A673 (cell line): ENCODE measurements around the gene ERGIC3. TPM values are rescaled to one million over a fixed set of nuclear protein-coding genes. Genes with fewer than 3 reads are reported as not detected.
"Not testable (repeated sequence)": the region's sequence is repeated elsewhere in the genome, so short reads cannot be mapped to it uniquely, and the experiment has no call there.

ENCODE experiments used
- BruUV-seq: library from RNA; stranded (reverse); fragments of 400-500 nt; replicated peaks from 2 replicates; lab custom pipeline; 2021; lab: Mats Ljungman, UMichigan
- CTCF ChIA-PET: fragments of 300-600 bp; sonication (Branson Sonifier 250); formaldehyde crosslinking; loops from one replicate; lab custom pipeline; 2022; ENCODE audit warnings: antibody characterized with exemption; lab: Charles Lee
- POLR2A ChIA-PET: fragments of 300-600 bp; sonication (Branson Sonifier 250); formaldehyde crosslinking; loops from one replicate; lab custom pipeline; 2022; ENCODE audit warnings: antibody characterized with exemption; ENCODE audit not compliant: low non-redundant PET; lab: Charles Lee
- DNase-seq: peaks from one replicate; pipeline ENCODE4 v3.0.0-alpha.2; 2015; ENCODE audit warnings: low spot score
- H3K27ac ChIP-seq: fragments of 200-600 bp; sonication (generic); 2 replicates; pipeline ENCODE4 v1.5.1; 2016; ENCODE audit warnings: mixed run types, low read depth, mild to moderate bottlenecking, mixed read lengths, antibody characterized with exemption, low read length; ENCODE audit not compliant: poor library complexity, severe bottlenecking
- H3K27me3 ChIP-seq: fragments of 200-600 bp; sonication (generic); replicated peaks from 2 replicates; pipeline ENCODE4 v1.6.1; 2017; ENCODE audit warnings: mixed run types, low read depth, mild to moderate bottlenecking, mixed read lengths, antibody characterized with exemption, low read length; ENCODE audit not compliant: insufficient read depth, poor library complexity
- H3K36me3 ChIP-seq: fragments of 200-600 bp; sonication (generic); 2 replicates; pipeline ENCODE4 v1.6.1; 2016; ENCODE audit warnings: mixed run types, mild to moderate bottlenecking, mixed read lengths, antibody characterized with exemption, low read length; ENCODE audit not compliant: insufficient read depth, poor library complexity, severe bottlenecking
- H3K4me1 ChIP-seq: fragments of 200-600 bp; sonication (generic); 2 replicates; pipeline ENCODE4 v1.6.1; 2017; ENCODE audit warnings: mixed run types, mild to moderate bottlenecking, mixed read lengths, antibody characterized with exemption, low read length; ENCODE audit not compliant: insufficient read depth, poor library complexity, severe bottlenecking
- H3K4me3 ChIP-seq: fragments of 200-600 bp; sonication (generic); 2 replicates; pipeline ENCODE4 v1.5.1; 2016; ENCODE audit warnings: low read depth, mixed run types, mild to moderate bottlenecking, mixed read lengths, low read length; ENCODE audit not compliant: poor library complexity, severe bottlenecking
- H3K9me3 ChIP-seq: fragments of 200-600 bp; sonication (generic); 2 replicates; pipeline ENCODE4 v1.6.1; 2016; ENCODE audit warnings: mixed run types, low read depth, mild to moderate bottlenecking, mixed read lengths, antibody characterized with exemption, low read length; ENCODE audit not compliant: poor library complexity, severe bottlenecking
- EZH2 ChIP-seq: fragments of 200-600 bp; sonication (generic); IDR thresholded peaks from 2 replicates; pipeline ENCODE4 v1.6.1; 2017; ENCODE audit warnings: borderline replicate concordance, low read depth, mild to moderate bottlenecking, mixed read lengths, antibody characterized with exemption, low read length; ENCODE audit not compliant: poor library complexity, severe bottlenecking
- intact Hi-C: fragments of 100-400 bp; cut with micrococcal nuclease; formaldehyde crosslinking; loops from one replicate; pipeline ENCODE4 v1.10.0; 2022; ENCODE audit not compliant: unreplicated experiment
- total RNA-seq: library from RNA; stranded (reverse); gene quantifications from 2 replicates; pipeline ENCODE4 v1.2.3, GENCODE V29; 2021
- TF ChIP-seq, protein P1 (sequence below): fragments of 300-800, 200-600 bp; sonication (generic); conservative IDR thresholded peaks from 2 replicates; pipeline ENCODE4 v1.5.1; 2017; ENCODE audit warnings: low read depth, mild to moderate bottlenecking, antibody characterized with exemption, low read length, moderate library complexity, mixed read lengths

The ERGIC3 gene
- total RNA-seq, 1 experiment from 2014 or later: 256 TPM

- no TSS peak for BruUV-seq
- CTCF ChIA-PET: no interaction called here
Measured at GRCh38 chr20:35544436-35544835, 2.6 kb downstream of the ERGIC3 start.

GRCh38 chr20:35544941-35545340, 3.1 kb downstream of the ERGIC3 start:
- POLR2A ChIA-PET, H3K27me3 ChIP-seq, H3K4me1 ChIP-seq, H3K27ac ChIP-seq, CTCF ChIA-PET, BruUV-seq, H3K4me3 ChIP-seq, H3K9me3 ChIP-seq, intact Hi-C loops: not testable (repeated sequence)
- DNase-seq: peak; percentile 49
- H3K36me3 ChIP-seq: peaks cover 37% of the 10 kb centered on the region

More at GRCh38 chr20:35544436-35544835, 2.6 kb downstream of the ERGIC3 start:
- H3K36me3 ChIP-seq: peaks cover 36% of the 10 kb centered on the region
- intact Hi-C loops: no loop called here
- DNase-seq: no peak
- H3K9me3 ChIP-seq: no peaks in the 10 kb centered on the region
- POLR2A ChIA-PET: no interaction called here
- H3K4me1 ChIP-seq: peaks cover 7% of the 10 kb centered on the region
- H3K27ac ChIP-seq: no peak overlapping the region
- H3K4me3 ChIP-seq: no peak overlapping the region
- TF ChIP-seq EZH2: no peak
- TF ChIP-seq, protein P1, sequence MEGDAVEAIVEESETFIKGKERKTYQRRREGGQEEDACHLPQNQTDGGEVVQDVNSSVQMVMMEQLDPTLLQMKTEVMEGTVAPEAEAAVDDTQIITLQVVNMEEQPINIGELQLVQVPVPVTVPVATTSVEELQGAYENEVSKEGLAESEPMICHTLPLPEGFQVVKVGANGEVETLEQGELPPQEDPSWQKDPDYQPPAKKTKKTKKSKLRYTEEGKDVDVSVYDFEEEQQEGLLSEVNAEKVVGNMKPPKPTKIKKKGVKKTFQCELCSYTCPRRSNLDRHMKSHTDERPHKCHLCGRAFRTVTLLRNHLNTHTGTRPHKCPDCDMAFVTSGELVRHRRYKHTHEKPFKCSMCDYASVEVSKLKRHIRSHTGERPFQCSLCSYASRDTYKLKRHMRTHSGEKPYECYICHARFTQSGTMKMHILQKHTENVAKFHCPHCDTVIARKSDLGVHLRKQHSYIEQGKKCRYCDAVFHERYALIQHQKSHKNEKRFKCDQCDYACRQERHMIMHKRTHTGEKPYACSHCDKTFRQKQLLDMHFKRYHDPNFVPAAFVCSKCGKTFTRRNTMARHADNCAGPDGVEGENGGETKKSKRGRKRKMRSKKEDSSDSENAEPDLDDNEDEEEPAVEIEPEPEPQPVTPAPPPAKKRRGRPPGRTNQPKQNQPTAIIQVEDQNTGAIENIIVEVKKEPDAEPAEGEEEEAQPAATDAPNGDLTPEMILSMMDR: no peak
- no peaks in the 10 kb centered on the region for H3K27me3 ChIP-seq

DNA sequence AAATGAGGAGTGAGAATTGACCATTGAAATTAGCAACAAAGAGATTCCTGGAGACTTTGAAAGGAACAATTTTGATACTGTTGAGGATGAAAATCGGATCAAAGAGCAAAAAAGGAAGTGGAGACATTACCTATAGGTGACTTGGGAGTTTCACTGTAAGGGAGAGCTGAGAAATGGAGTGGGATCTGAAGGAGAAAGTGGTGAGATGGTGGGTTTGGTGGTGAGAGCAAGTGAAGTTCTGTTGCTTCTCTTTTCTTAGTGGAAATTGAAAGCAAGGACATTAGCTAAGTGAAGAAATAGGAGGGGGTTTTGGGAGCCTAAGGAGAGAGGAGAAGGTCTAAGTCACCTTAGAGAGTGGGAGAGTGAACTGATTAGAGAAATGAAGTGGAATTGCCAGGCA, 4.2 kb downstream of the ERGIC3 start:
- no TSS peak for BruUV-seq
- Histone ChIP-seq H3K4me1 (peaks cover 7% of the 10 kb centered on the region), H3K27me3 (no peaks in the 10 kb centered on the region), H3K4me3 (no peak overlapping the region), H3K27ac (no peak overlapping the region), H3K36me3 (peaks cover 43% of the 10 kb centered on the region), H3K9me3 (no peaks in the 10 kb centered on the region)
- intact Hi-C loops: no loop called here
- ChIA-PET POLR2A (no interaction called here), CTCF (interaction anchor here (0.6 kb wide), 1 partner anchor 26 kb away, joined by 21 read pairs; no protein-coding TSS in a partner anchor)
- DNase-seq: no peak
- TF ChIP-seq EZH2: no peak
- TF ChIP-seq, protein P1: no peak

GRCh38 chr20:35547329-35547728, 5.5 kb downstream of the ERGIC3 start:
- CTCF ChIA-PET: no interaction called here
- POLR2A ChIA-PET: no interaction called here
- no peak for TF ChIP-seq EZH2

More at GRCh38 chr20:35547329-35547728, 5.5 kb downstream of the ERGIC3 start:
- intact Hi-C loops: no loop called here
- DNase-seq: no peak
- peaks cover 7% of the 10 kb centered on the region for H3K4me1 ChIP-seq
- H3K4me3 ChIP-seq: no peak overlapping the region
- BruUV-seq: no TSS peak
- no peak overlapping the region for H3K27ac ChIP-seq
- H3K27me3 ChIP-seq: no peaks in the 10 kb centered on the region
- peaks cover 43% of the 10 kb centered on the region for H3K36me3 ChIP-seq
- H3K9me3 ChIP-seq: no peaks in the 10 kb centered on the region
